Right ventricle myocardium superior (tissue), 1 donor: ENCODE measurements around the gene PPP2R2B. TPM values are rescaled to one million over a fixed set of nuclear protein-coding genes. Genes with fewer than 3 reads are reported as not detected.
"Not testable (repeated sequence)": the region's sequence is repeated elsewhere in the genome, so short reads cannot be mapped to it uniquely, and the experiment has no call there.

Experiments used
- ATAC-seq: fragments of 200-7000 bp; cut with Tn5 transposase; one replicate; pipeline ENCODE4 v1.9.1; 2020; ENCODE audit warnings: mild to moderate bottlenecking; ENCODE audit not compliant: poor library complexity
- DNase-seq: peaks from one replicate; pipeline ENCODE4 v3.0.0-alpha.2; 2020
- intact Hi-C: fragments of 100-400 bp; cut with DNase I; formaldehyde crosslinking; loops from one replicate; pipeline ENCODE4 v1.11.2; 2022
- total RNA-seq: library from RNA; stranded (reverse); fragmentation: NEBNext Ultra II Directional; extraction: Animal tissue kit (Norgen Biotek cat#: 25700); gene quantifications from one replicate; pipeline ENCODE4 v1.2.1, GENCODE V29; 2021
- donor health status: DM: no; HTN: yes; CAD: no; lungs with severe emphysema.

Gene PPP2R2B
- total RNA-seq, 1 donor from 2014 or later = 0.19 TPM

DNA sequence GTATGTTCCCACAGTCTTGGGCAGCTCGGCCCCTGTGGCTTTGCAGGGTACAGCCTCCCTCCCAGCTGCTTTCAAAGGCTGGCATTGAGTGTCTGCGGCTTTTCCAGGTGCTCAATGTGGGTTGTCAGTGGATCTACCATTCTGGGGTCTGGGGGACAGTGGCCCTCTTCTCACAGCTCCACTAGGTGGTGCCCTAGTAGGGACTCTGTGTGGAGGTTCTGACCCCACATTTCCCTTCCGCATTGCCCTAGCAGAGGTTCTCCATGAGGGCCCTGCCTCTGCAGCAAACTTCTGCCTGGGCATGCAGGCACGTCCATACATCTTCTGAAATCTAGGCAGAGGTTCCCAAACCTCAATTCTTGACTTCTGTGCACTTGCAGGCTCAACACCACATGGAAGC lies 321.7 kb downstream of the PPP2R2B start:
- ATAC-seq, DNase-seq, intact Hi-C loops: not testable (repeated sequence)

DNA sequence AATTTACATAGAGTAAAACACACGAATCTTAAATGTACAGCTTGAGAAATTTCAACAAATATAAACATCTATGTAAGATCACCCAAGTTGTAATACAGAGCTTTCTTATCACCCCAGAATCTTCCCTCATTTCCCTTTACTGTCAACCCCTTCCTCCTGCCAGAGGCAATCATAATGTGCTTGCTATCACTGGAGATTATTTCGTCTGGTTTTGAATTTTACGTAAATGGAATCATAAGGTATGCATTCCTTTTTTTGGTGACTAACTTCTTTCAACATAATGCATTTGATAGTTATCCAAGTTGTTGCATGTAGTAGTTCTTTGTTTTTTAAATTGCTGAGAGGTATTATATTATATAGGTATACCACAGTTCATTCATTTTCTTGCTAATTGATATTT lies 325.1 kb downstream of the PPP2R2B start:
- DNase-seq = no peak
- intact Hi-C loops = no loop called here
- ATAC-seq = no peak

- intact Hi-C loops = no loop called here
- ATAC-seq (no peak), DNase-seq (no peak)
These were observed 328.9 kb downstream of the PPP2R2B start for GRCh38 chr5:146549615-146550014.

- intact Hi-C loops = no loop called here
- no peak for DNase-seq
- ATAC-seq = no peak
These were observed 329.6 kb downstream of the PPP2R2B start for GRCh38 chr5:146548781-146549449.

GRCh38 chr5:146544232-146544631 lies 334.3 kb downstream of the PPP2R2B start:
- intact Hi-C loops = loop anchor here (5.0 kb wide), 1 partner anchor 423 kb away; no protein-coding TSS in a partner anchor
- ATAC-seq = no peak
- no peak for DNase-seq

GRCh38 chr5:146541958-146542849 lies 336.4 kb downstream of the PPP2R2B start:
- intact Hi-C loops = loop anchor here (5.0 kb wide), 1 partner anchor 425 kb away; no protein-coding TSS in a partner anchor
- ATAC-seq (peak; percentile 91), DNase-seq (peak; percentile 77)

DNA sequence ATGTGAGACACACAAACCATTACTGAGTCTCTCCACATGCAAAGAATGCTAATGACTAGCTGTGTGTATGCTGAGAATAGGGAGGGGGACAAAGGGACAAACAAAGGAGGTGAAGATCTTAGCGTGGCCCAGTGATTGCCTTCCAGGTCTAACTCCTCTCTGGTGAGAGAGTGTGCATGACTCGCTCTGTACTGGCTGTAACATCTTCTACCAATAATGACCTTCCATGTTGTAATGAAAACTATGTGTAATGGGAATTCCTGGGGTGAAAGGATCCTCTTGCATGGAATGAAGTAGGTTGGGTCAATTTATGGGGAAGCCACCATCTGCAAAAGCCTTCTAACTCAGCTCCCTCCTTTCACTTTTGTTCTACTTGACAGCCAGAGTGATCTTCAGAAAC lies 338.1 kb downstream of the PPP2R2B start:
- DNase-seq (no peak), ATAC-seq (no peak)
- intact Hi-C loops = loop anchor here (5.0 kb wide), 1 partner anchor 427 kb away; no protein-coding TSS in a partner anchor

DNA sequence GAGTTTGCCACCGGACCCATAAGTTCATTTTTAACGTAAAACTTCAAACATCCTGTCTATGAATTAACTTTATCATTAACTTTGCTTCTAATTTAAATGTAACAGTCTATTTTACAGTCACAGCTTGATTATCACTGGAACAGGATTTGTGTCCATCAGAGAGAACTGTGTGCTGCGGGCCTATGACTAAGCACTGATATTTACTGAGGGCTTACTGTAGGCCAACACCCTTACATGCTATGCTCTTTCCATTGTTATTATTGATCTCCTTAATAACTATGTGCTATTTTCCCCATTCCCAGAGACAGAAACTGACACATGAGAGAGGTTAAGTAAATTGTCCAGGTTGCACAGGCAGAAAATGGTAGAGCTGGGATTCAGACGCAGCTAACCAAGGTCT lies 338.6 kb downstream of the PPP2R2B start:
- ATAC-seq (no peak), DNase-seq (no peak)
- intact Hi-C loops = loop anchor here (5.0 kb wide), 2 partner anchors 427 to 647 kb away; no protein-coding TSS in a partner anchor

- ATAC-seq = no peak
- intact Hi-C loops = loop anchor here (5.0 kb wide), 1 partner anchor 649 kb away; no protein-coding TSS in a partner anchor
- no peak for DNase-seq
These were observed 340.1 kb downstream of the PPP2R2B start for GRCh38 chr5:146538432-146538831.

- ATAC-seq (no peak), DNase-seq (no peak)
- intact Hi-C loops = no loop called here
These were observed 344.7 kb downstream of the PPP2R2B start for GRCh38 chr5:146533882-146534281.

DNA sequence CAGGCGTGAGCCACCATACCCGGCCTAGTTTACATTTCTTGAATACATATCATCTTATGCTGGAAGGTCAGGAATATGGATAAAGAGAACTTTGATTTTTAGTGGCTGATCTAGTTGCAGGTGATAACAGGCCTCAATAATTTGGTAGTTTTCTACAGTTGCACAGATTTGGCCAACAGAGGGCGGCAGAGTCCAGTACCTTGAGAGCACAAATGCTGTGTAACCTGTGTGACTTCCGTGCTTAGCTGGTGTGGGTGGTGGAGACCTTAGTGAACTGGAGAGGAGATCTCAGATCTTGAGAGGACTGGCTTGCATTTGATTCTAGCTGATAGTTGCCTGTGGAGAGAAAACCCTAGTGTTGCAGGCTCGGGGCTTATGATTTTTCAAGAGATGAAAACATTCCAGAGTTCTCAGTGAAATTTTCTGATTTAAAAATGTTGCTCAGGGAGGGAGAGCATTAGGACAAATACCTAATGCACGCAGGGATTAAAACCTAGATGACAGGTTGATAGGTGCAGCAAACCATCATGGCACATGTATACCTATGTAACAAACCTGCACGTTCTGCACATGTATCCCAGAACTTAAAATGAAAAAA lies 345.2 kb downstream of the PPP2R2B start:
- ATAC-seq (peak; percentile 73), DNase-seq (peak; percentile 58)
- intact Hi-C loops = no loop called here
